B cell (primary cell): Measurements from ENCODE around the gene ITPK1.

Source experiments
- CTCF ChIP-seq: fragments of 200-600 bp; IDR thresholded peaks from one replicate; pipeline ENCODE4 v1.8.0; 2022; ENCODE audit warnings: antibody characterized with exemption, mild to moderate bottlenecking
- EZH2 ChIP-seq: IDR thresholded peaks from 2 replicates; pipeline ENCODE4 v1.6.1; 2012; ENCODE audit warnings: borderline replicate concordance, low read depth, mild to moderate bottlenecking, moderate library complexity, low read length; ENCODE audit not compliant: insufficient read depth, poor library complexity, severe bottlenecking

DNA sequence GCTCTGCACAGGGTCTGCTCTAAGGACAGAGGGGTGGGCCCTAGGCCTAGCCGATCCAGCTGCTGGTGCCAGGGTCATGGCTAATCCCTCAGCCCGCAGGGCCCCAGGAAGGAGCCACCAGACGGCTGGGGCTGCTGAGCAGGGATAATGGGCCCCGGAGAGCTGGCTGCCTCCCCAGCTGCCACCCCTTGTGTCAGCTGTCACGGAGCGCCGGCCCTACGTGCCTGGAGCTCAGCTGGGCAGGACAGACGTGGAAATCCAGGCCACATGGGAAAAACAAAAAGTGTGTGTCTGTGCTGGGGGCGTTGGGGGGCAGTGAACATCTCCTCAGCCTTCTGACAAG lies 156.6 kb downstream of the ITPK1 start:
- TF ChIP-seq EZH2: no peak
- TF ChIP-seq CTCF: no peak
